Panc1 (cell line): ENCODE data around the gene MYH16. TPM values are rescaled to one million over a fixed set of nuclear protein-coding genes. Genes with fewer than 3 reads are reported as not detected.
"Not testable (repeated sequence)": the region's sequence is repeated elsewhere in the genome, so short reads cannot be mapped to it uniquely, and the experiment has no call there.

Experiments used
- ATAC-seq: fragments of 200-7000 bp; cut with Tn5 transposase; 2 replicates; pipeline ENCODE4 v1.9.1; 2020; ENCODE audit warnings: mild to moderate bottlenecking, moderate library complexity
- BruUV-seq: library from RNA; stranded (reverse); fragments of 400-500 nt; replicated peaks from 2 replicates; lab custom pipeline; 2021; lab: Mats Ljungman, UMichigan
- CTCF ChIA-PET: fragments of 300-600 bp; sonication (Branson Sonifier 250); formaldehyde crosslinking; loops from one replicate; lab custom pipeline; 2022; ENCODE audit warnings: antibody characterized with exemption; lab: Charles Lee
- POLR2A ChIA-PET: fragments of 300-600 bp; sonication (Branson Sonifier 250); formaldehyde crosslinking; loops from one replicate; lab custom pipeline; 2022; ENCODE audit warnings: antibody characterized with exemption; lab: Charles Lee
- DNase-seq: peaks from one replicate; pipeline ENCODE4 v3.0.0-alpha.2; 2010; ENCODE audit warnings: low read depth, low spot score
- H3K27ac ChIP-seq: 2 replicates; pipeline ENCODE4 v1.5.1; 2011; ENCODE audit warnings: mild to moderate bottlenecking, low read length, inconsistent platforms
- H3K27me3 ChIP-seq: fragments of 200-500 bp; sonication (Bioruptor generic); 2 replicates; pipeline ENCODE4 v1.6.0; 2014; ENCODE audit warnings: low read length, inconsistent platforms; ENCODE audit not compliant: control insufficient read depth, insufficient read depth
- H3K36me3 ChIP-seq: fragments of 200-500 bp; sonication (Bioruptor generic); 2 replicates; pipeline ENCODE4 v1.5.1; 2014; ENCODE audit warnings: inconsistent platforms, mild to moderate bottlenecking, low read length, moderate library complexity; ENCODE audit not compliant: control insufficient read depth, insufficient read depth
- H3K4me1 ChIP-seq: 2 replicates; pipeline ENCODE4 v1.5.1; 2011; ENCODE audit warnings: inconsistent platforms, mild to moderate bottlenecking, low read length, moderate library complexity; ENCODE audit not compliant: control insufficient read depth, insufficient read depth
- H3K4me3 ChIP-seq, 2 experiments: 2 replicates each; pipeline ENCODE4 v1.5.1; 2011 to 2012; ENCODE audit warnings: low read depth in 2 of 2, low read length in 2 of 2, mild to moderate bottlenecking in 2 of 2, inconsistent platforms in 1 of 2, moderate library complexity in 1 of 2
- H3K9me3 ChIP-seq: fragments of 200-500 bp; sonication (Bioruptor generic); 2 replicates; pipeline ENCODE4 v1.5.1; 2014; ENCODE audit warnings: low read depth, mild to moderate bottlenecking, inconsistent platforms, low read length, moderate library complexity; ENCODE audit not compliant: control insufficient read depth, insufficient read depth
- POLR2AphosphoS5 ChIP-seq: IDR thresholded peaks from 2 replicates; pipeline ENCODE4 v1.6.1; 2012; ENCODE audit warnings: mild to moderate bottlenecking, low read depth, low read length, moderate library complexity
- SIN3A ChIP-seq: IDR thresholded peaks from 2 replicates; pipeline ENCODE4 v1.6.1; 2012; ENCODE audit warnings: low read depth, mild to moderate bottlenecking, low read length, moderate library complexity, borderline replicate concordance; ENCODE audit not compliant: insufficient read depth
- TCF7L2 ChIP-seq: IDR thresholded peaks from 2 replicates; pipeline ENCODE4 v1.6.1; 2011; ENCODE audit warnings: mild to moderate bottlenecking, low read depth, low read length, inconsistent platforms
- in situ Hi-C: cut with HindIII; loops from 2 replicates; pipeline ENCODE4 v1.10.0; 2016; ENCODE audit warnings: low sequenced_read_pairs, low pct_unique_long_range_greater_than_20kb
- intact Hi-C: fragments of 100-400 bp; cut with micrococcal nuclease; formaldehyde crosslinking; loops from one replicate; pipeline ENCODE4 v1.10.0; 2022; ENCODE audit not compliant: unreplicated experiment
- total RNA-seq: library from RNA; stranded (reverse); gene quantifications from one replicate; pipeline ENCODE4 v1.2.1, GENCODE V29; 2021; ENCODE audit not compliant: unreplicated experiment
- TF ChIP-seq, protein P1 (sequence below): fragments of 450-650 bp; IDR thresholded peaks from 2 replicates; pipeline ENCODE4 v1.5.1; 2017; ENCODE audit warnings: mild to moderate bottlenecking
- TF ChIP-seq, protein P2 (sequence below), 2 experiments: IDR thresholded peaks; 2 replicates each; pipeline ENCODE4 v1.6.1; 2011 to 2012; ENCODE audit warnings: low read depth in 2 of 2, control low read depth in 1 of 2, low read length in 1 of 2, mild to moderate bottlenecking in 1 of 2, moderate library complexity in 1 of 2; ENCODE audit not compliant: insufficient read depth in 1 of 2

MYH16 gene
- total RNA-seq, 1 experiment from 2014 or later = 0.23 TPM

DNA sequence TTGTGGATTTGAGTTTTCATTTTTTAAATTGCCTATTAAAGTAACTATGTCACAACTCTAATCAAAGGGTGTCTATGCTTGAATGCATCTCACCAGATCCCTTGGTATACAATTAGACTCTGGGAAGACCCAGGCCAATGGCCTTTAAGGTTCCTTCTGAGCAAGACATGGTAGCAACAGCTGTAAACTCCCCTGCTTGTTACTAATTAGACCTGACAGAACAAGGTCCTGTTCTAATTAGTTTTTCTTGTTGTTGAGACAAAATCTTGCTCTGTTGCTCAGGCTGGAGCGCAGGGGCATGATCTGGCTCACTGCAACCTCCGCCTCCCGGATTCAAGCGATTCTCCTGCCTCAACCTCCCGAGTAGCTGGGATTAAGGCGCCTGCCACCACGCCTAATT is 2.9 kb downstream of the MYH16 start:
- BruUV-seq = no TSS peak
- intact Hi-C loops (no loop called here), in situ Hi-C loops (no loop called here)
- H3K36me3 ChIP-seq = no peaks in the 10 kb centered on the region
- POLR2A ChIA-PET = no interaction called here
- no peaks in the 10 kb centered on the region for H3K9me3 ChIP-seq
- no peak for TF ChIP-seq TCF7L2
- no peak for TF ChIP-seq POLR2AphosphoS5
- TF ChIP-seq, protein P1, sequence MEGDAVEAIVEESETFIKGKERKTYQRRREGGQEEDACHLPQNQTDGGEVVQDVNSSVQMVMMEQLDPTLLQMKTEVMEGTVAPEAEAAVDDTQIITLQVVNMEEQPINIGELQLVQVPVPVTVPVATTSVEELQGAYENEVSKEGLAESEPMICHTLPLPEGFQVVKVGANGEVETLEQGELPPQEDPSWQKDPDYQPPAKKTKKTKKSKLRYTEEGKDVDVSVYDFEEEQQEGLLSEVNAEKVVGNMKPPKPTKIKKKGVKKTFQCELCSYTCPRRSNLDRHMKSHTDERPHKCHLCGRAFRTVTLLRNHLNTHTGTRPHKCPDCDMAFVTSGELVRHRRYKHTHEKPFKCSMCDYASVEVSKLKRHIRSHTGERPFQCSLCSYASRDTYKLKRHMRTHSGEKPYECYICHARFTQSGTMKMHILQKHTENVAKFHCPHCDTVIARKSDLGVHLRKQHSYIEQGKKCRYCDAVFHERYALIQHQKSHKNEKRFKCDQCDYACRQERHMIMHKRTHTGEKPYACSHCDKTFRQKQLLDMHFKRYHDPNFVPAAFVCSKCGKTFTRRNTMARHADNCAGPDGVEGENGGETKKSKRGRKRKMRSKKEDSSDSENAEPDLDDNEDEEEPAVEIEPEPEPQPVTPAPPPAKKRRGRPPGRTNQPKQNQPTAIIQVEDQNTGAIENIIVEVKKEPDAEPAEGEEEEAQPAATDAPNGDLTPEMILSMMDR = no peak
- no peak for TF ChIP-seq SIN3A
- TF ChIP-seq, protein P2, sequence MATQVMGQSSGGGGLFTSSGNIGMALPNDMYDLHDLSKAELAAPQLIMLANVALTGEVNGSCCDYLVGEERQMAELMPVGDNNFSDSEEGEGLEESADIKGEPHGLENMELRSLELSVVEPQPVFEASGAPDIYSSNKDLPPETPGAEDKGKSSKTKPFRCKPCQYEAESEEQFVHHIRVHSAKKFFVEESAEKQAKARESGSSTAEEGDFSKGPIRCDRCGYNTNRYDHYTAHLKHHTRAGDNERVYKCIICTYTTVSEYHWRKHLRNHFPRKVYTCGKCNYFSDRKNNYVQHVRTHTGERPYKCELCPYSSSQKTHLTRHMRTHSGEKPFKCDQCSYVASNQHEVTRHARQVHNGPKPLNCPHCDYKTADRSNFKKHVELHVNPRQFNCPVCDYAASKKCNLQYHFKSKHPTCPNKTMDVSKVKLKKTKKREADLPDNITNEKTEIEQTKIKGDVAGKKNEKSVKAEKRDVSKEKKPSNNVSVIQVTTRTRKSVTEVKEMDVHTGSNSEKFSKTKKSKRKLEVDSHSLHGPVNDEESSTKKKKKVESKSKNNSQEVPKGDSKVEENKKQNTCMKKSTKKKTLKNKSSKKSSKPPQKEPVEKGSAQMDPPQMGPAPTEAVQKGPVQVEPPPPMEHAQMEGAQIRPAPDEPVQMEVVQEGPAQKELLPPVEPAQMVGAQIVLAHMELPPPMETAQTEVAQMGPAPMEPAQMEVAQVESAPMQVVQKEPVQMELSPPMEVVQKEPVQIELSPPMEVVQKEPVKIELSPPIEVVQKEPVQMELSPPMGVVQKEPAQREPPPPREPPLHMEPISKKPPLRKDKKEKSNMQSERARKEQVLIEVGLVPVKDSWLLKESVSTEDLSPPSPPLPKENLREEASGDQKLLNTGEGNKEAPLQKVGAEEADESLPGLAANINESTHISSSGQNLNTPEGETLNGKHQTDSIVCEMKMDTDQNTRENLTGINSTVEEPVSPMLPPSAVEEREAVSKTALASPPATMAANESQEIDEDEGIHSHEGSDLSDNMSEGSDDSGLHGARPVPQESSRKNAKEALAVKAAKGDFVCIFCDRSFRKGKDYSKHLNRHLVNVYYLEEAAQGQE (IDR thresholded peaks at IDR 0.05; ENCODE audit: insufficient read depth in 1 of 2, low read depth in 2 of 2, low read length in 1 of 2) = no peak
- no peak overlapping the region for H3K27ac ChIP-seq
- no peaks in the 10 kb centered on the region for H3K4me1 ChIP-seq
- ATAC-seq = no peak
- CTCF ChIA-PET = interaction anchor here (0.7 kb wide), 1 partner anchor 86 kb away, joined by 3 read pairs; no protein-coding TSS in a partner anchor
- H3K27me3 ChIP-seq = no peaks in the 10 kb centered on the region
- no peak overlapping the region for H3K4me3 ChIP-seq
- no peak for DNase-seq

DNA sequence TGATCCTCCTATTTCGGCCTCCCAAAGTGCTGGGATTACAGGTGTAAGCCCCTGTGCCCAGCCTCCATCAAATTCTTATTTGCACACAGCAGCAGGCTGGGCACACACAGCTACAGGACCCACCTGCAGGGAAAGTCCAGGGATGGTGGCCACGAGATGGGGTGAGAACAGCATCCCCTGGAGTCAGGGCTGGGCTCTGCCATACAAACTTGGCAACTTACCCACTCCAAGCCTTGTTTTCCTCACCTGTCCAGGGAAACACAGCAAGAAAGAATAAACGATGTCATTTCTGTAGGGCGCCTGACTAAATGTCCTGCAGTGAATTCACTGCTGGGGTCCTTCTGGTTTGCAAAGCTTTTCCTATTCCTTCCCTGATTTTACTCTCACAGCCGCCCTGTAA is 5.5 kb downstream of the MYH16 start:
- H3K27me3 ChIP-seq = no peaks in the 10 kb centered on the region
- H3K27ac ChIP-seq = no peak overlapping the region
- DNase-seq (no peak), ATAC-seq (no peak)
- H3K4me1 ChIP-seq = no peaks in the 10 kb centered on the region
- no peaks in the 10 kb centered on the region for H3K36me3 ChIP-seq
- in situ Hi-C loops (no loop called here), intact Hi-C loops (no loop called here)
- BruUV-seq = no TSS peak
- ChIA-PET POLR2A (no interaction called here), CTCF (no interaction called here)
- TF ChIP-seq POLR2AphosphoS5 (no peak), TCF7L2 (no peak), SIN3A (no peak)
- TF ChIP-seq, protein P2 (IDR thresholded peaks at IDR 0.05; ENCODE audit: insufficient read depth in 1 of 2, low read depth in 2 of 2, low read length in 1 of 2) = no peak
- H3K4me3 ChIP-seq = no peak overlapping the region
- H3K9me3 ChIP-seq = no peaks in the 10 kb centered on the region

- H3K9me3 ChIP-seq, H3K27ac ChIP-seq, intact Hi-C loops, in situ Hi-C loops, H3K4me1 ChIP-seq, H3K36me3 ChIP-seq, H3K4me3 ChIP-seq, DNase-seq, BruUV-seq, ATAC-seq, CTCF ChIA-PET, H3K27me3 ChIP-seq: not testable (repeated sequence)
- POLR2A ChIA-PET = interaction anchor here (0.5 kb wide), 1 partner anchor 109 kb away, joined by 3 read pairs; no protein-coding TSS in a partner anchor
Observed at GRCh38 chr7:99284165-99284564, 11.5 kb downstream of the MYH16 start.
